ENCODE results near the gene KCTD14. TPM values are rescaled to one million over a fixed set of nuclear protein-coding genes. Genes with fewer than 3 reads are reported as not detected.

KCTD14 gene
- total and polyA plus RNA-seq, 4 donors: 0.70 to 7.3 (median 6.7) TPM

DNA sequence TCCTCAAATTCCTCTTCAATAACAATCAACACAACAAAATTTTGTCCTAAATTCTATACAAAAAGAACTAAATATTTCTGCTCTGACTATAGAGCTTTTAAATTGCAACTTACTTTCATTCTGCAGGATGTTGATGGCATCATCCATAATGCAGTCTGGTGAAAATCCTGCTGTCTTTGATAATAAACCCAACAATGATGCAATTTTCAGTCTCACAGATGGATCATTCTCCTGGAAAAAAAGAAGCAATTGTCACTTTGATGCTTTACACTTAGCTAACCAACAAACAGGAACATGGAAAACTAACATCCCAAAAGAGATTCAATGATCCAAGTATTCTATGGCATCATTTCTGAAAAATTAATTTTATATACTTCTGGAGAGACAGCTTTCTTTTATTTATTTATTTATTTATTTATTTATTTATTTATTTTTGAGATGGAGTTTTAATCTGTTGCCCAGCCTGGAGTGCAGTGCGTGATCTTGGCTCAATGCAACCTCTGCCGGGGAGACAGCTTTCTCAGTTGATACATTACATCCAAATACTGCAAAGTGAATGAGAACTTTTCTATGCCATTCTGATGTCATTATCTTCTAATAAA is 41.6 kb downstream of the KCTD14 start:
- no peak for DNase-seq (ENCODE audit: low spot score)
- WGBS: 97% methylated on average over 2 of the region's 2 CpGs
- Histone ChIP-seq H3K36me3 (ENCODE audit: control insufficient read depth in 4 of 4, insufficient read depth in 3 of 4, low read depth in 1 of 4, low read length in 3 of 4) (peaks cover 2 to 29% (median 16%) of the 10 kb centered on the region in 4 donors), H3K9me3 (ENCODE audit: control insufficient read depth in 4 of 4, low read length in 3 of 4) (no peaks in the 10 kb centered on the region), H3K9ac (ENCODE audit: low read depth in 1 of 2, low read length in 2 of 2) (no peak overlapping the region), H3K27ac (ENCODE audit: low read depth in 1 of 2, low read length in 2 of 2) (no peak overlapping the region), H3K4me3 (ENCODE audit: low read depth in 1 of 3, low read length in 3 of 3) (no peak overlapping the region), H3K4me1 (ENCODE audit: control insufficient read depth in 4 of 4, insufficient read depth in 4 of 4, low read length in 3 of 4) (no peaks in the 10 kb centered on the region), H3K27me3 (ENCODE audit: control insufficient read depth in 4 of 4, insufficient read depth in 4 of 4, low read length in 3 of 4) (no peaks in the 10 kb centered on the region)
- no peak for TF ChIP-seq FOXA2 (IDR thresholded peaks at IDR 0.05)

DNA sequence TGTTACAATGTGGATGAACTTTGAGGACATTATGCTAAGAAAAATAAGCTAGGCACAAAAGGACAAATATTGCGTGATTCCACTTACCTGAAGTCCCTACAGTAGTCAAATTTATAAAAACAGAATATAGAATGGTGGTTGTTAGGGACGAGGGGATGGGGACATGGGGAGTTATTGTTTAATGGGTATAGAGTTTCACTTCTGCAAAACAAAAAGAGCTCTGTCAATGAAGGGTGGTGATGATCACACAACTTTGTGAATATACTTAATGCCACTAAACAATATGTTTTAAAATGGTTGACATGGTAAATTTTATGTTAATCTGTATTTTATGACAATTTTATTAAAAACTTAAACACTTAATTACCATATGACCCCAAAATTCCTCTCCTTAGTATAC is 54.7 kb downstream of the KCTD14 start:
- TF ChIP-seq SP1 (IDR thresholded peaks at IDR 0.05): no peak
- TF ChIP-seq NR2F2 (IDR thresholded peaks at IDR 0.05): no peak
- TF ChIP-seq HNF4G (IDR thresholded peaks at IDR 0.05): no peak
- no peak for TF ChIP-seq JUND (IDR thresholded peaks at IDR 0.05)
- no peak for TF ChIP-seq TAF1 (conservative IDR thresholded peaks at IDR 0.05)
- TF ChIP-seq MAX (IDR thresholded peaks at IDR 0.05): no peak
- no peak for TF ChIP-seq HNF4A (conservative IDR thresholded peaks at IDR 0.05)
- no peak for TF ChIP-seq FOXA1 (IDR thresholded peaks at IDR 0.05)
- no peak for TF ChIP-seq FOXA2 (IDR thresholded peaks at IDR 0.05)
- TF ChIP-seq, protein P1, sequence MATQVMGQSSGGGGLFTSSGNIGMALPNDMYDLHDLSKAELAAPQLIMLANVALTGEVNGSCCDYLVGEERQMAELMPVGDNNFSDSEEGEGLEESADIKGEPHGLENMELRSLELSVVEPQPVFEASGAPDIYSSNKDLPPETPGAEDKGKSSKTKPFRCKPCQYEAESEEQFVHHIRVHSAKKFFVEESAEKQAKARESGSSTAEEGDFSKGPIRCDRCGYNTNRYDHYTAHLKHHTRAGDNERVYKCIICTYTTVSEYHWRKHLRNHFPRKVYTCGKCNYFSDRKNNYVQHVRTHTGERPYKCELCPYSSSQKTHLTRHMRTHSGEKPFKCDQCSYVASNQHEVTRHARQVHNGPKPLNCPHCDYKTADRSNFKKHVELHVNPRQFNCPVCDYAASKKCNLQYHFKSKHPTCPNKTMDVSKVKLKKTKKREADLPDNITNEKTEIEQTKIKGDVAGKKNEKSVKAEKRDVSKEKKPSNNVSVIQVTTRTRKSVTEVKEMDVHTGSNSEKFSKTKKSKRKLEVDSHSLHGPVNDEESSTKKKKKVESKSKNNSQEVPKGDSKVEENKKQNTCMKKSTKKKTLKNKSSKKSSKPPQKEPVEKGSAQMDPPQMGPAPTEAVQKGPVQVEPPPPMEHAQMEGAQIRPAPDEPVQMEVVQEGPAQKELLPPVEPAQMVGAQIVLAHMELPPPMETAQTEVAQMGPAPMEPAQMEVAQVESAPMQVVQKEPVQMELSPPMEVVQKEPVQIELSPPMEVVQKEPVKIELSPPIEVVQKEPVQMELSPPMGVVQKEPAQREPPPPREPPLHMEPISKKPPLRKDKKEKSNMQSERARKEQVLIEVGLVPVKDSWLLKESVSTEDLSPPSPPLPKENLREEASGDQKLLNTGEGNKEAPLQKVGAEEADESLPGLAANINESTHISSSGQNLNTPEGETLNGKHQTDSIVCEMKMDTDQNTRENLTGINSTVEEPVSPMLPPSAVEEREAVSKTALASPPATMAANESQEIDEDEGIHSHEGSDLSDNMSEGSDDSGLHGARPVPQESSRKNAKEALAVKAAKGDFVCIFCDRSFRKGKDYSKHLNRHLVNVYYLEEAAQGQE (IDR thresholded peaks at IDR 0.05): no peak
- no peak for TF ChIP-seq EGR1 (IDR thresholded peaks at IDR 0.05; ENCODE audit: low read depth in 2 of 2)
- no peak for TF ChIP-seq RXRA (IDR thresholded peaks at IDR 0.05)
- no peak for TF ChIP-seq GABPA (IDR thresholded peaks at IDR 0.05 in 1 of 2, conservative IDR thresholded peaks at IDR 0.05 in 1 of 2)
- no peak for TF ChIP-seq YY1 (IDR thresholded peaks at IDR 0.05)
- TF ChIP-seq CTCF (IDR thresholded peaks at IDR 0.05; ENCODE audit: low read depth, low read length, missing input control): no peak
- TF ChIP-seq ATF3 (IDR thresholded peaks at IDR 0.05): no peak
- no peak for TF ChIP-seq RAD21 (IDR thresholded peaks at IDR 0.05)
- no peak for TF ChIP-seq ZBTB33 (IDR thresholded peaks at IDR 0.05)
- Histone ChIP-seq H3K4me1 (ENCODE audit: control insufficient read depth in 4 of 4, insufficient read depth in 4 of 4, low read length in 3 of 4) (no peaks in the 10 kb centered on the region), H3K9ac (ENCODE audit: low read depth in 1 of 2, low read length in 2 of 2) (no peak overlapping the region), H3K27me3 (ENCODE audit: control insufficient read depth in 4 of 4, insufficient read depth in 4 of 4, low read length in 3 of 4) (no peaks in the 10 kb centered on the region), H3K9me3 (ENCODE audit: control insufficient read depth in 4 of 4, low read length in 3 of 4) (no peaks in the 10 kb centered on the region), H3K36me3 (ENCODE audit: control insufficient read depth in 4 of 4, insufficient read depth in 3 of 4, low read depth in 1 of 4, low read length in 3 of 4) (peaks cover 0 to 11% (median 3%) of the 10 kb centered on the region in 4 donors), H3K4me3 (ENCODE audit: low read depth in 1 of 3, low read length in 3 of 3) (no peak overlapping the region), H3K27ac (ENCODE audit: low read depth in 1 of 2, low read length in 2 of 2) (no peak overlapping the region)
- 93% methylated on average over 2 of the region's 2 CpGs for WGBS
- no peak for DNase-seq (ENCODE audit: low spot score)

Measured in liver (tissue), 9 donors.